HG02884 (cell line): ENCODE measurements around the gene RERE.

ENCODE experiments used
- ATAC-seq: cut with Tn5 transposase; IDR thresholded peaks from one replicate; pipeline ENCODE4 v1.9.1; 2021; ENCODE audit warnings: mild to moderate bottlenecking, moderate library complexity; ENCODE audit not compliant: unreplicated experiment

The RERE gene

DNA sequence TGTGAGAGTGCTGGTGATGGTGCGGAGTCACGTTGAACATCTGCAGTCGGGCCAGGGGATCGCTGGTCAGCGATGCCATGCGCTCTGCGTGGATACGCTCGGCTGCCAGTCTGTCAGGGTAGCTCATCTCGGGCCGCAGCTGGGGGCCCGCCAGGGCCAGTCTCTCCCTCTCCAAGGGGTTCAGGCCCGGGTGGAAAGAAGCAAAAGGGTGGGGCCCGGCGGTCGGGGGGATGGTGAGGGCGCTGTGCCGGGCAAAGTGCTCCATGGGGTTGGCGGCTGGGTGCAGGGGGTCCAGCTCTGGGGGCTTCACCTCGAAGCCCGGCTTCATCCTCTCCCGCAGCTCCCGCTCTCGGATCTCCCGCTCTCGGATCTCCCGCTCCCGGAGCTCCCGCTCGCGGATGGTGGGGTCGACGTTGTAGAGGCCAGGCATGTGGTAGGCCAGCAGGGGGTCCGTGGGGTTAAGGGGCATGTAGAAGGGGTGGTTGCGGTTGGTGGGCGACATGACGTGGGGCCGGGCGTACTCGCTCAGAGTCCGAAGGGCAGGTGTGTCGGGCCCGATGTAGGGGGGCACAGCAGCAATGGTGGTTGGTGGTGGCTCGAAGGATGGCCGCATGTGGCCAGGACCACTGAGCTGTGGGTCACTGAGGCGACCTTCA is 459.1 kb downstream of the RERE start:
- no peak for ATAC-seq

DNA sequence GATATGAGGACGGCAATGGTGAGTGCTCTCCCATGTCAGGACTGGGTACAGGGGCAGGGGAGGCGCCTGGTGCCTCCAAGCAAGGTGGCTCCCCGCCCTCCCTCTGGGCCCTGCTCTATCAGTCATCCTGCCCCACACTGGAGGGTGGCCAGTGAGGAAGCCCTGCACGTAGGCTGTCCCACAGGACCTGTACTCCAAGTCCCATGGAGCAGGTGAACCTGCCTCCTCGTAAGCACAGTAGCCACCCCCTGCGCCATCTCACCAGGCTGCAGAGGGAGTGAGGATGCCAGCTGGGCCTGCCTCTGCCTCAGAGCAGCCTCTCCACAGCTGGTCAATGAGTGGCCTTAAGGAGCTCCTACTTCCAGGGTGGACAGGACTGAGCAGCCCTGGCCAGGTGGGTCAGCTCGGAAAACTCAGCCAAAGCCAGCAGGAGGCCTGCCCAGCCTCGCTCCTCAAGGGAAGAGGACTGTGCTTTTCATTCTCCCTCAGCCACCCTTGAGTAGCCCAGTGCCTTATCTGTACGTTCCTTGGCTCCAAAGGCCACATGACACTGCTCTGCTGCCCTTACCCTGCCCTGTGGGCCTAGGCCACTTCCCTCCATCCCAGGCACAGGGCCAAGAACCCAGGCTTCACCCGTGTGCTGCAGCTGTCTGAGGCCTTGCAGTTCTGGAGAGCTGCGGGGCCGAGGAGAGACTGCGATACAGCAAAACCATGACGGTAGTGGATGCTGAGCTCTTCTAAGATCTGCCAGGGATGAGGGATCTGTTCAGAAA is 459.9 kb downstream of the RERE start:
- ATAC-seq: no peak

DNA sequence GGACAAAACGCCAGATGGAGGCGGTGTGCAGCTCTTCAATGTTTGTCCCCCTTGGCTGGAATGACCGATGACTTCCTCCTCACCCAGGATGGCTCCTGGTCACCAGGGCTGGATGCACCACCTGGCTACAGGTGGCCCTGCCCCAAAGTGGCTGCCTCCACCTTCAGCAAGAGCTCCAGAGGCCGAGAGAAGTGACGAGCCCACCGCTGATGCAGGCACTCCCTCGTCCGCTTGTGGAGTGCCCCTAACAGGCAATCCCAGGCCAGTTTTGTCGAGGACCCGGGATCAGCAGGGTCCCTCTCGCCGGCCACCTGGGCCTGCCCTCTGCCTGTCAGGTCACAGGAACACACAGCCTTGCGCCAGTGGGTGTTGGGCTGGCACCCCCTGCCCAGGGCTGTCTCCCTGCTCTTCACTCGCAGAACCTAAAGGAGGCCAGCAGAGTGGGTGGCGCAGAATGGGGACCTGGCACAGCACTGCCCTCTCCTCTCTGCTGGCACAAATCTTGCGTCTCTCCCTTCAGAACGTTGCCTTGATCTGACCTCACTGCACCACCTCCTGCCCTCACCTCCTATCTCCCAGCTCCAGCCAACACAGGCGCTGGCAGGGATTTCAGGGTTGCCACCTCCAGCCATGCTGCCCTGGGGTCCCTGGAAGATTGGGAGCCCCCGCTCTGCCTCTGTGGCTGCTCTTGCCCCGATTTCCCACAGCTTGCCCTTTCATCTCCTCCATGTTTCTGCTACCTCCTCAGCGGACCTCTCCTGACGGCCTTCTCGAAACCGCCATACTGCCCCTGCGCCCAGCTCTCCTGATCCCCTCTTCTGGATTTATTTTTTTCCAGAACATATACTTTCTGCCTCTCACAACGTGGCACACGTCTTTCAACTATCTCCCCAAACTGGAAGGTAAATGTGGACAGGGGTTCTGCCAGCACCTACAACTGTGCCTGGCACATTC is 460.9 kb downstream of the RERE start:
- ATAC-seq: no peak

DNA sequence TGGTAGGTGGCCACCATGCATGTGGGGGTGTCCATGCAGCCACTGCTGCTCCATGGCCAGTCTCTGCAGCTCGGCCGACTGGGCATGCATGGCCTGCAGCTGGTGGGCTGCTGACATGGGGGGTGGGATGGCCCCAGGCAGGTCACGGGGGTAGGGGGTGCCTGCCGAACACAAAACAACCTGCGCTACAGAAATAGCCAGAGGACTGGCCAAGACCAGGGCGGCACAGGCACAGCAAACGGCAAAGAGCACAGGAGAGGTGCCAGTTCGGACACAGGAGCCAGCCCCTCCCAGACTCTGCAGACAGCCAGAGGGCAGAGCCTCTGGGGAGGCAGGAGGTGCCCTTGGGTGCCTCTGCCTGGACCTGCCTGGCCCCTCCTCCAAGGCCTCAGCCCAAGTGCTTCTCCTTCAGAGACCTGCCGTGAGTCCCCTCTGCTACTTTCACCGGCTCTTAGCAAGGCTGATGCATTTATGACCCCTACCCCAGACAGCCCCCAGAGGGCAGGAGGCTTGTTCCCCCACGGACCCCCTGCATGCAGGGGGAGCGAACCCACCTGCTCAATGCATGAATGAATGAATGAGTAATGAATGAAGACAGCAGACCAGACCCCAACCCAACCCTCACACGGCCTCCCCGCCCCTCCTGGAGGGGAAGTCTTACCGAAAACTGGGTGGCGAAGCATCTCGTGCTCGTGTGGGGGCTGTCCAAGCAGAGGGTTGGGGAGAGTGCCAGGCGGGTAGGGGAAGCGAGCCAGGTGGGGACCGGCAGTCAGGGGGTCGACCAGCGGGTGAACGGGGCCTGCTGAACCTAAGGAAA is 461.8 kb downstream of the RERE start:
- no peak for ATAC-seq

DNA sequence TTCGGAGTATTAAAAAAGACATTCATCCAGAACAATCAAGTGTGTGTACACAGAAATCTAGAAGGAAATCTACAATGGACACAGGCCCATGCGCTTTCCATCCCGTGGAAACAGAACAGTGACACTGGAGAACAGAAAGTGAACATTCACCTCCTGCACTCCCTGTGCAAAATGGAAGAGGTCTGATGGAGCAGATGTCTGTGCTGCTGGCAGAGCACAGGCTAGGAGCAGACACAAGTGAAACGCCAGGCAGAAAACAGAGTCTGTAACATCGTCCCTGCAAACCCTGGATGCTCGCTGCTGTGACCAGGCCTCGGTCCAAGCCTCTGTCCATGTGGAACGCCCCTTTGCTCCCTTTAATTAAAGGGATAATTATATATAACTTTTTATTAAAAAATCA is 463.4 kb downstream of the RERE start:
- ATAC-seq: no peak

DNA sequence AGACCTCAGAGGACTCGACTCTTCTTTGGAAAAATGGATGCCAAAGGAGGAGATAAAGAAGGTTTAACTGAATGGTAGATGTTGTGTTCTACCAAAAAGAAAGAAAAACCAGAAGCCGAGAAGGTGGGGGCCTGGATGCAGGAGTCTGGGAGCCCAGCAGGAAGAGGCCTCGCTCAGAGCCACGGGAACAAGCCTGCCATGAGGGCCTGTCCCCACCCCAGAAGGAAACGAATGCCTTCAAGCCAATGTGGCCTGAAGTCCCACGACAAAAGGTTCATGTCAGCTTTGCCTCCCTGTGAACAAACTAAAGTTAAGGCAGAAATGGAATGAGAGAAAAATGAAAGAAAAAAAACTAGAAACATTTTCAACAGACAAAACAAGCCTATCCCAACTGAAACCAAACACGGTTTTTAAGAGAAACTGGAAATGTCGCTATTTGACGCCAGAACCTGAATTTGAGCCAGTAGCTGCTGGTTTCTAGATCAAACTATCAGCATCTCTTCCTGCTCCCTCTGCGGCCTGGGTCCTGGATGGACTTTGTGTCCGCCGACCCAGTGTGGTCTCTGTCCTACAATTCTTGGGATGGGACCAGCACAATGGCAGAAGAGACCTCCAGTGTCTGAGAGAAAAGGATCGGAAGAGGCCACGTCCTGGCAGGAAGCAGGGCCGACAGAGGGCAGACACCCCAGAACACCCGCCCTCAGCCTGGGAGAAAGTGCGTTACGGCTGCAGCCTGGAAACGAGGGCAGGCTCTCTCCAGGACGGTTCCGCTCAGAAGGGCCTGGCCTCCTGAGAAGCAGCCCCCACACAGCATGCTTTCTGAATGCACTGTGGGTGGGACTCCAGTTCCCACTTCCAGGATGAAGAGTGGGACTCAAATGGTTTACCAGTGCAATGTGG is 464.3 kb downstream of the RERE start:
- no peak for ATAC-seq

DNA sequence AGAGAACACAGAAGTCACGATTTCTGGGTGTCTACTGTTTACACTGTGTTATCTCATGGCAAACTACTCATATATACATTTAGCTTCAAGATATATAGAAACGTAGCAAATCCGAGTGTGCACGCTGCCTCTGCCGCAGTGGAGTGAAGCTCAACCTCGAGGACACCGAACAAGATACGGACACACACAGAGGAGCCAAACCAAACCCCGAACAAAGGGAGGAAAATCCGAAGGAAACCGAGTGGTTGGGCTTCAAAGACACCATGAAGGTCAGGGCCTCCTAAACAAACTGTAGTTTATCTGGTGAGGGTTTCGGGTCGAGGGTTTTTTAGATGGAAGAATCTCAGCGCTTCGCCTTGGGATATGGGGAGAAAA is 465.0 kb downstream of the RERE start:
- ATAC-seq: no peak

DNA sequence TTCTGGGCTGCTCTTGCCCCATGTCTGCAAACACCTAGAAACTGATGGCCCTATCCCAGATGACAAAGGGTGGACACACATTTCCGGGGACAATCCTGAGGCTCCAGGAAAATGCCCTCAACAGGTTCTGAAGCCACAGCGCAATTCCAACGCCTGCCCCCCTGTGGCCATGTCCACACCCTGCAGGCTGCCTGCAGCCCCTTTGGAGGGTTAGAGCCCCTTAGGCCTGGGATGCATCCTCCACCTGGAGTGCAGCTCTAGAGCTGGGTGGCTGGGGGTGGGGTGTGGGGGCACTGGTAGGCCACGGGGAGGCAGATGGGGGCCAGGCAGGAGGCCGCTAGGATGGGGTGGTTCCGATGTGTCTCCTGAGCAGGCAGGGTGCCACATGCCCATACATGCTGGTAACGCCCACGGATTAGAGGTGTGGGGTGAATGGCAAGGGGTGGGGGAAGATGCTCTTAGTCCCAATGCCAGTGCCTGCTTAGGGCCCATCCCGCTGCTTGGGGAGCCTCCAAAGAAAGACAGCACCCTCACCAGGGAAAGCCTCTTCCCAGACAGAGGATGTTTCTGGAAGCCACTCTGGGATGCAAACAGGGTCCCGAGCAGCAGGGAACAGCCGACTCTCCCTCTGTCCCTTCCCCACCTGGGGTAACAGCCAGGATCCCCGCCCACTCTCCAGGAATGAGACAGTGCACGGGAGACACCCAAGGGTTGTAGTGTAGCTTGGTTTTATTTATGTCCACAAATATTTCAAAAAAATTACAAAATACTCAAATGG is 465.6 kb downstream of the RERE start:
- no peak for ATAC-seq

DNA sequence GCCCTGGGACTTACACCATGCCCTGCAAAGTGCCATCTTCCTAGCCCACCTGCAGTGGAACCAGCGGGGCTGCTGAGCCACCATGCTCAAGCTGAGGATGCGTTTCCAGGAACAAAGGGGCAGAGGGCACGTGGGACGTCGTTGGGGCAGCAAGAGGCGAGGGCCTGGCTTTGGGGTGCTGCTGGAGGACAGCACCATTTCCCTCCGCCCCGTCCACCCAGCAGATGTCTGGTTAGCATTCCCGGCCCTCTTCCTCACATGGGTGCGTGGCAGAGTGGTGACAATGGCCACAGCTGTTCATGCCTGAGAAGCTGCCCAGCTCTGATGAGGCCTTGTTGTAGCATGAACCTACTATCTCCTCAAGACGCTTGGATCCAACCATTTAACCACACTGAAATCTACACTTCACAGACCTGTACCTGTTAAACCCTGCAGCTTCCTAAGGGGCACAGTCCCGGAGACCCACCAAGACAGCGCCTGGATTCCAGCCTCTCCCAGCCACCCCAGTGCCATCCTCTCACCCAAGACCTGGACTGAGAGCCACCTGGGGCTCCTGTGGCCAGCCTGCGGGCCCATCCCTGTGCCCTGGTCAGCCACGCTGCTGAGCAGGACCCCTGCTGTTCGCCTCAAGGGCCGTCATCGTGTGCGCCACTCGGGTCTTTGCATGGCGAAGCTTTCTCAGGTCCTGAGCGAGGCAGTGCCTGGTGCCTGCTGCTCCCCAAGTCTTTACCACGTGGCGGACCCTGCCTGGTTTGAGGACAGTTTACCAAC is 466.3 kb downstream of the RERE start:
- ATAC-seq: no peak

DNA sequence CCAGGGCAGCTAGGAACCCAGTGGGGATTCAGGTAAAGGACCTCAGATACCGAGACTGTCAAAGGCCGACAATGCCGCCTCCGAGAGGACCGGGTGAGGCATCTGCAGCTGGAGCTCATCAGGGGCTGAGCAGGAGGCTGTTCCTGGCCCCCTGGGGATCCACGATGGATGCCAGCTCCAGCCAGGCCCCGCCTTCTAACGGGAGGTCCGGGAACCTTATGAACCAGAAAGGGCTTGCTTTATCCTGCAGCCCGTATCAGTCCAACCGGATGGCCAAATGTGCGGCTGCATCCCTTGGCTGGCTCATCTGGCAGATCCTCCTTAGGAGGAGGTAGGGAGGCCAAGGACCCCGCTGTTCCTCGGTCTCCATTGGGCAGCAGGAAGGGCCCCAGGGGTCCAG is 467.5 kb downstream of the RERE start:
- ATAC-seq: no peak

DNA sequence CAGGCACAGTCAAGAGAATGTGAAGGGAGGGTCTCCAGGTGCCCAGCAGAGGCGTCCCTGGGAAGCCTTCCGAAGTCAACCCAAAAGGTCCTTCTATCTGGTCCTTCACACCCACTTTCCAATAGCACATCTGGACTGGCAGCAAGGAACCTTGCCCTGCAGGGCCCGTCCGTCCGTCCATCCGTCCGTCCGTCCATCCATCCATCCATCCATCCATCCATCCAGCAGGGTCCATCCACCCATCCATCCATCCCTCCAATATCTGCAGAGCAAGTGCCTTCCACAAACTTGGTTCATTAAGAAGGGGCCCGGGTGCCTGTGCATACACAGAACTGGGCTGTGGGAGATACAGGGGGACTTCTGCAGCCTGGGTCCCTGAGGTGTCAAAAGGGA is 468.0 kb downstream of the RERE start:
- no peak for ATAC-seq

DNA sequence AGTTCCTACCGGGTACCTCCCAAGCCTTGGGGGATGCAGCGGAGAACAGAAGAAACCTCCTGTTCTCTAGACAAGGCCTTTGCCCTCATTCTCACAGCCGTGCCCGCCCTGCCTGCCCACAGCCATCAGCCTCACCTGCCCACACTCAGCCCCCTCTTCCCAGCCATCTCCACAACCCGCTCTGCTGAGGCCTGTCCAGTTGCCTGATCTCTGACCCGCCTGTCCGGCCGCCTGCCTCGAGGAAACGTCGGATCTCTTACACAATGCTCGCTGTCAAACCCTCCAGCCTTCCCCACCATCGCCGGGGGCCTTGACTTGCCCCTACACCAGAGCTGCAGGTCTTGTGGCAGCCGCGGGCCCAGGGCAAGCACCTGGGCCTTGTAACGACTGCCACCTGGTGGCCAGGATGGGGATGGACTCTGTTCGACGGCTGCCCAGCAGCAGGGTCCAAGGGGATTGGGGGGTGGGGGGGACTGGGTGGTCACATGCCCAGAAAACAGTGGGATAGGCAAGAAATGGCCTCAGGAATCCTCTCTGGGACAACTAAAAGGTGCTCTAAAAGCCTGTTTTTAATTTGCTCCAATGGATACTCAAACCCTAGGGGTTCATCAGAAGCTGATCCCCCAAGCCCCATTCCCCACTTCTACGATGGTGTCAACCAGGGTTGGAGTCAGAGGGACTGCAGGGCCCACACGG is 468.5 kb downstream of the RERE start:
- no peak for ATAC-seq

DNA sequence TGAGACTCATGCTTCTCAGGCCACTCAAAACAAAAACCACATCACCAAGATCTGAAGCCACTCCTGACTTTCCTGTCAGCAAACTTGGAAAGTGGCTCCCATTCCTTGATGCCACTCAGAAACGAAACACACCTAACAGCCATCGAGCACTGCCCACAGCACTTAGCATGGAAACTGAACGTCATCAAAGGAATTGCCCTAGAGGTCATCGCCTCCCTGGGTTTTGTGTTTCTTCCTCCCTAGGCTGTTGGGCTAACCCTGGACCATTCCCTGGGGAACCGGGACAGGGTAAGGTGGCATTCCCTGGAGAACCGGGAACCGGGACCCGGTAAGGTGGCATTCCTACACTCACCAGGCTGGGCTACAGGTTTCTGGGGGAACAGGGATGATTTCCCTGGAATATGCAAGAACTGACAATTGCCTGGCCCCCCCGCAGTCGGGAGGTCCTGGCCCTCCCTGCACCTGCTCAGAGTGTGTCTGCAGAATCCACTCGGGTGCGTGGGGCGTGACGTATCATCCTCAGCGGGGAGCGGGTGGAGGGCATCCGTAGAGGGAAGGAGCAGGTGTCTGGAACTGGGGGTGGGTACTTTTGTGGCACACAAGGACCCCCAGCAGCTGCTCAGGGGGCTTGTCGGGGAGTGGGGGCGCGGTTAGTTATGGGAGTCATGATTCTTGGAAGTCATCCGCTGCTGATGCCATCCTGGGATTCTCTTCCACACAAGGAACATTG is 469.2 kb downstream of the RERE start:
- no peak for ATAC-seq

DNA sequence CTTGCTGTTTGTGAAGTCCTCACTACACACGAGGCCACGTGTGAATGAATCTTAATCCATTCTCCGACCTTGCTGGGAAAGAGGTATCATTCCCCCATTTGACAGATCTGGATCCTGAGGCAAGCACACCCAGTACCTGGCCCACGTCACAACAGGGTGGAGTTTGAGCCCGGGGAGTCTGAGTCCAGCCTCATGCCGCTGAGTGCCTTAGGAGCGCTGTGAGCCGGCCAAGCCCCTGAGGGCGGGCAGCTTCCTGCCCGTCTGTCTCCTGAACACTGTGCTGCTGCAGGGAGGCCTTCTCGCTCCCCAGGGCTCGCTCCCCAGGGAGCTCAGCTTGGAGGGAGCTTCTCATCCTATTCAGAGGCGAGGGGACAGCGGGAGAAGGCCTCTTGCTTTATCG is 469.8 kb downstream of the RERE start:
- no peak for ATAC-seq

DNA sequence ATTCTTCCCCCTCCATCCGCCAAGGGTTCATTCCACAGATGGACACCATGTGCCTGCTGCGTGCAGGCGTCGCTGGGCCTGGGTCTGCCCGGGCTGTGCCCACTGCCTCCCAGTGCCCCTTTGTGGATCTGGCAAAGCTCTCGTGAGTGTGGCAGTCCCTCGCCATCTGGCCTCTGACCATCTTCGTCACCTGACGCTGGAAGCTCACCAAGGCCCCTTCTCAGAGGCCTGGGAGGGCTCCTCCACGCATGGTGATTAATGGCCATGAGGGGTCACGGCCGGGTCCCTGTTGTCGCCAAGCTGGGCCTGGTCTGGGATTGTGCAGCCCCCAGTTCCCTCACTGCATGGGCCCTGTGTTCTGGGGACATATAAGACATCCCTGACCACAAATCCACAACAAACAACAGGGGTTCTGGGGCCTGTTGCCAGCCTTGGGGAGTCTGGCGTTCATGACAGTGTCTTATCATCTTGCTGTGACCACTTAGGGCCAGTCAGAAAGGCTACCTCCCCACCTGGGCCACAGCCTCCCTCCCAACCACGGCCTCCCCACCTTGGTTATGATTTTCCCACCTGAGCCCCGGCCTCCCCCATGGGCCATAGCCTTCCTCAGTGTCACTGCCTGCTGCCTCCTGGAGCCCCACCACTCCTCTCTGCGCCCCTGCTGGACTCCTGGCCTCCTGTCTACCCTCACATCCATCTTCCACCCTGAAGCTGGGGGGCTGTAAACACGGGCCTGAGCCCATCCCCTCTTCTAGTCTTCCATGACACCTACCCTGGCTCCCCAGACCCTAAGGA is 471.6 kb downstream of the RERE start:
- no peak for ATAC-seq

DNA sequence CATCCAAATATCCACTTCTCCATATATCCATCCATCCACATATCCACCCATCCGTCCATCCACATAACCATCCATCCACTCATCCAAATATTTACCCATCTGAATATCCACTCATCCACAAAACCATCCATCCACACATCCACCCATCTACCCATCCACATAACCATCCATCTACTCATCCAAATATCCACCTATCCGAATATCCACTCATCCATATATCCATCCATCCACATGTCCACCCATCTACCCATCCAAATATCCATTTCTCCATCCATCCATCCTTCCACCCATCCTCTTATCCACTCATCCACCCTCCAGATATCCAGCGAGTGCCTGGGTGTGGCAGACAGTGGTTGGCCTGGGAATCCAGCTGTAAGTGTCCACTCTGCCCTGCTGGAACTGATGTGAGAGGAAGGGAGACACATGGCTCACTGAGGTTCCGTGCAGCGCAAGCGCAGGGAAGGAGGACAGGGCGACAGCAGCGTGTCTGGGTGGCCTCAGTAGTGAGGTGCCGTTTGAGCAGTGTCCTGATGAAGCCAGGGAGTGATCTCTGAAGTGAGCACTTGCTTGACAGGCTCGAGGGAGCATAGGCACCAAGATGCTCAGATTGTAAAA is 472.4 kb downstream of the RERE start:
- no peak for ATAC-seq
